ENCODE measurements around the gene OSER1.

OSER1 gene

DNA sequence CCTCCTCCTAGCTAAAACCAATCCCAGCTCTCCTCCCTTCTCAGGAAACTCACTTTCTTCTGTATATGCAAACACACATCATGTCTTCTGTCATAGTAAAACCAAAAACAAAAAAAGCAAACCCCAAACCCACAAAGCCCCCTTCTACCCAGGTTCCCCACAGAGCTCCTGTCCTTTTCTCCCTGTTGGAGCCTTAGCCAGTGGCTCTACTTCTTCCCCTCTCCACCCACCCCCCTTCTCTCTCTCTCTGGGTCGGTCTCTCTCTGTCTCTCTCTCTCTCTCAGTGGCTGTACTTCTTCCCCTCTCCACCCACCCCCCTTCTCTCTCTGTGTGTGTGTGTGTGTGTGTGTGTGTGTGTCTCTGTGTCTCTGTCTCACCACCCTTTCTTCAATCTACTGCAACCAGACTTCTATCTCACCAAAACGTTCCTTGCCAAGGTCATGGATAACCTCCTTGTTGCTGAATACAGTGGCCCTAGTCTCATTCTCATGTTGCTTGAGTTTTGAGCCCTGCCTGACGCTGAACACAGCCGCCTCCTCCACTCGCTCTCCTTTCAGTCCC is 8.7 kb upstream of the OSER1 start:
- TF ChIP-seq, protein P1, sequence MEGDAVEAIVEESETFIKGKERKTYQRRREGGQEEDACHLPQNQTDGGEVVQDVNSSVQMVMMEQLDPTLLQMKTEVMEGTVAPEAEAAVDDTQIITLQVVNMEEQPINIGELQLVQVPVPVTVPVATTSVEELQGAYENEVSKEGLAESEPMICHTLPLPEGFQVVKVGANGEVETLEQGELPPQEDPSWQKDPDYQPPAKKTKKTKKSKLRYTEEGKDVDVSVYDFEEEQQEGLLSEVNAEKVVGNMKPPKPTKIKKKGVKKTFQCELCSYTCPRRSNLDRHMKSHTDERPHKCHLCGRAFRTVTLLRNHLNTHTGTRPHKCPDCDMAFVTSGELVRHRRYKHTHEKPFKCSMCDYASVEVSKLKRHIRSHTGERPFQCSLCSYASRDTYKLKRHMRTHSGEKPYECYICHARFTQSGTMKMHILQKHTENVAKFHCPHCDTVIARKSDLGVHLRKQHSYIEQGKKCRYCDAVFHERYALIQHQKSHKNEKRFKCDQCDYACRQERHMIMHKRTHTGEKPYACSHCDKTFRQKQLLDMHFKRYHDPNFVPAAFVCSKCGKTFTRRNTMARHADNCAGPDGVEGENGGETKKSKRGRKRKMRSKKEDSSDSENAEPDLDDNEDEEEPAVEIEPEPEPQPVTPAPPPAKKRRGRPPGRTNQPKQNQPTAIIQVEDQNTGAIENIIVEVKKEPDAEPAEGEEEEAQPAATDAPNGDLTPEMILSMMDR (conservative IDR thresholded peaks at IDR 0.05; ENCODE audit: low read depth, low read length) = no peak
- H3K4me3 ChIP-seq (ENCODE audit: low read depth, low read length) = no peak overlapping the region
- DNase-seq (ENCODE audit: low read depth) = no peak

DNA sequence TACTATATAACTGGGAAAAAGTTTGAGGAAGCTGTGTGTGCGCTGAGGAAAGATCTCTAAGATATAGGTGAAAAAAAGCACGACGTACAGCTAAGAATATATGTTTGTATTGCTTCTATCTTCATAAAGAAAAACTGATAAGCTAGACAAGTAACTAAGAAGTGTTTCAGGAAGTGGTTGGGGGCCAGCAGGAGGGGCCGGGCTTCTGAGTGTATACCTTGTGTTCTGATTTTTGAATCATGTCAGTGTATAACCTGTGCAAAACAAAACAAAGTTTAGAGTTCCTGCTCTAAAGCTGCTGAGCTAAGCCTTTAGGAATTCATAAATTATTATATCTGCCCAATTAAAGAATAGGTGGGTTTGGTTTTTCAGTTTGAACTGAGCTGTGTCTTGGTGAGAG is 7.9 kb upstream of the OSER1 start:
- no peak for DNase-seq (ENCODE audit: low read depth)
- H3K4me3 ChIP-seq (ENCODE audit: low read depth, low read length) = no peak overlapping the region
- TF ChIP-seq, protein P1 (conservative IDR thresholded peaks at IDR 0.05; ENCODE audit: low read depth, low read length) = no peak

DNA sequence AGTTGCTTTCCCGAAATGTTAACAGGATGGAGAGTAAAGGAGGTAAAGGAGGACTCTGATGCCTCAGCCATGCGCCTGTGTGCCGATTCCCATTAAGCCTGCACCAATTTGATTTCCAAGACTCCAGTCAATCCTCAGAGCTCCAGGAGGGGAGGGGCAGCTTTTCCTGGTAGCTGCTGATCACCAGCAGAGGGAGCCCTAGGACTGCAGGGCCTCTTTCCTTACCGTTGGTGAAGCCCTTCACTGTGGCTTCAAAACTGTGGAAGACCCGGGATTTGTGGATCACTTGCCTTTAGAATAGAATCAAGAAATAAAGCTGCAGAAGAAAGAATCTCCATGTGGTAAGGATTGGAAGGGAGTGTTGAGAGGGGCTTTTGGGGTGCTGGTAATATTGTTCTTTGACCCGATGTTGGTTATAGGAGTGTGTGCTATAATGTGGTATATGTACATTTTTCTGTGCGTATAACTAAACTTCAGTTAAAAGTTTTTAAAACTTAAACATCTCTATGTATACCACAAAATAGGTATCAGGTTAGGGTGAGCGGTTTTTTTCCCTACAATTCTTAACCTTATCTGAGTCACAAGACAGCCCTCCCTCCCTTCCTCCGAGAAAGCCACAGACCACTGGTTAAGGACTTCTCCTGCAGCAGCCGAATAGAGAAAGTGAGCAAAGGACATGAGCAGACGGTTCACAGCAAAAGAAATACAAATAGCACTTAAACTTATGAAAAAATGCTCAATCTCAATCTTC is 6.9 kb upstream of the OSER1 start:
- DNase-seq (ENCODE audit: low read depth) = peak; percentile 82
- TF ChIP-seq, protein P1 (conservative IDR thresholded peaks at IDR 0.05; ENCODE audit: low read depth, low read length) = peak; percentile 99
- H3K4me3 ChIP-seq (ENCODE audit: low read depth, low read length) = no peak overlapping the region

DNA sequence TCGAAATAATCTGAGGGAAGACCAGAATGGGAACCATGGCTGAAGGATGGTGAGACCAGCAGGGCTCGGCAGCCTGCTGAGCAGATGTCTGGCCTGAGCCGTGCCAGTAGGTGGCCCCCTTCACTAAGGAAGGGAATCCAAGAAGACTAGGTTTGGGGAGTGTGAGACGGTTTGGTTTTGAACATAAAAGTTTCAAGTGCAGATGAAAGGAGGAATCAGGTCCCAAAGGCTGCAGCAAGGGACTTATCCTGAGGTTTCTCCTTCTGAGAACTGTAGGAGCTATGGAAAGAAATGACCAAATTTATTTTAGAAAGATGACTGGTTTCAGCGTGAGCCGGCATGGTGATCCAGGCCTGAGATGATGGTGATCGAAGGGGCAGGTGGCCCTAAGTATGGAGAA is 4.6 kb upstream of the OSER1 start:
- TF ChIP-seq, protein P1 (conservative IDR thresholded peaks at IDR 0.05; ENCODE audit: low read depth, low read length) = peak; percentile 93

DNA sequence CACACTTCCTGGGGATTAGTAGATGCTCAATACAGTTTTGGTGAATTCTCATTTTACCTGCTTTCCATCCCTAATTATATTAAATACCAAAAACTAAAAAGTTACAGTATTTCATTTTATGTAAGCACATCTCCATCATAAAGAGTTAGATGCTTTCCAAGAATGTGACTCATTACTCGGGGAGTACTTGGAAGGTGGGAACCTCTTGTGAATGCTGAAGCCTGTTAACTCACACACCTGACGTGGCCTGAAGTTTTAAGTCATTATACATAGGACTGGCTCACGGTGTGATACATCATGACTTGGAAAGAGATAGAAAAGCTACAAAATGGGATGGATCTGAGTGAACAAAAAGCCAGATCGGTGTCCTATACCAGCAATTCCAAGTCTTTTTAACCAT is 2.2 kb upstream of the OSER1 start:
- no peak for DNase-seq (ENCODE audit: low read depth)
- H3K4me3 ChIP-seq (ENCODE audit: low read depth, low read length) = no peak overlapping the region
- TF ChIP-seq, protein P1 (conservative IDR thresholded peaks at IDR 0.05; ENCODE audit: low read depth, low read length) = no peak

More for the DNA sequence above, 4.6 kb upstream of the OSER1 start:
- no peak overlapping the region for H3K4me3 ChIP-seq (ENCODE audit: low read depth, low read length)
- peak; percentile 84 for DNase-seq (ENCODE audit: low read depth)

DNA sequence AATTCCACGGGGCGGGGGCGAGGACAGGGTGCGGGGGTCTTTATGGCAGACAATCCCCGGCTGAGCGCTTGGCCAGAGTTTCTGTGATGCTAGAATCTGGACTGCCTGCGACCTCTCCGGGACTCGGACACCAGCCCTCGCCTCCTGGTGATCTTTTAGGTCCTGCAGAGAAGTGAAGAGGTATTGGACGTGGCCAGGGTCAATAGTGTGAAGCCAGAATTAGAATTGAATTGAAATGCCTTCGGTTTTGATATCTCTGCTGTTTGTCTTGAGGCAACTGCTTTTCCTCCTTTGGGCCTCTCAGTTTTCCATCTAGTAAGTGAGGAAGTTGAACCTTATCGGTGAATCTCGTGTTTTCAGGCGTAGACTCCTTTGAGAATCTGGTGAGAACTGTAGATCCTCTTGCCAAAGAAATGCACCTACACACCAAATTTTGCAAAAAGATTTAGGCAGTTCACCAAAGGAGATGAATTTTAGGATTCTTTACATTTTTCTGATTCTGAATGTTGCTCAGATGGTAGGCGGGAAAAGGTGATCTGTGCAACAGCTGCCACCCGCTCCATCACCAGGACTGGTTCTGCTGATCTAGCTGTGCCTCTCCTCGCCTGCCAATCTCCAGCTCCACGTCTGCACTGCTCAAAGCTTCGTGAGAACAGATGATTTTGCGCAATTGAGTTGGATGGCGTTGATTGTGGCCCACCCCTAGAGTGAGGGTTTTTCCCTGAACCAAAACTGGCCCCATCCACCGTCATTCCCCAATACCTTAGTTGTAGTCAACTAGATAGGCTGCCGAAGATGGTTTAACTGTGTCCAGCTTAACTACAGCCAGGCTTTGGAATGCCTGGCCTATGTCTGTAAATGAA is 837 bp upstream of the OSER1 start:
- peak overlapping the region; percentile 97 for H3K4me3 ChIP-seq (ENCODE audit: low read depth, low read length)
- DNase-seq (ENCODE audit: low read depth) = peak; percentile 47
- TF ChIP-seq, protein P1 (conservative IDR thresholded peaks at IDR 0.05; ENCODE audit: low read depth, low read length) = no peak

All from choroid plexus epithelial cell (primary cell).